Activated naive CD4-positive, alpha-beta T cell treated with anti-CD3 and anti-CD28 coated beads, Interleukin-2, amount 50 U/mL, for 72 hours (primary cell): ENCODE data around the gene CTPS1. TPM values are rescaled to one million over a fixed set of nuclear protein-coding genes. Genes with fewer than 3 reads are reported as not detected.
A peak's percentile ranks its signal among the peaks of the same experiment; 100 is the strongest.

ENCODE experiments used
- ATAC-seq, 2 donors: fragments of 150-1000 bp; cut with Tn5 transposase; 2 replicates each; pipeline ENCODE4 v1.10.0; 2021; ENCODE audit warnings: mild to moderate bottlenecking in 2 of 2, moderate library complexity in 2 of 2
- DNase-seq, 2 donors: peaks; one replicate each; pipeline ENCODE4 v3.0.0; 2021 to 2022; ENCODE audit warnings: low spot score in 2 of 2
- H3K27ac Mint-ChIP-seq, 2 donors: one replicate each; pipeline ENCODE4 v1.8.0; 2022; ENCODE audit warnings: mild to moderate bottlenecking in 2 of 2, mixed read lengths in 2 of 2
- H3K36me3 Mint-ChIP-seq, 2 donors: one replicate each; pipeline ENCODE4 v1.8.0; 2022; ENCODE audit warnings: mixed read lengths in 2 of 2
- H3K9me3 Mint-ChIP-seq, 2 donors: one replicate each; pipeline ENCODE4 v1.8.0; 2022; ENCODE audit warnings: mixed read lengths in 2 of 2
- total RNA-seq, 2 donors: library from RNA; stranded (reverse); gene quantifications; one replicate each; pipeline ENCODE4 v1.2.3, GENCODE V29; 2022

Gene CTPS1
- total RNA-seq, 2 donors from 2014 or later = 72.8 to 92.9 TPM

DNA sequence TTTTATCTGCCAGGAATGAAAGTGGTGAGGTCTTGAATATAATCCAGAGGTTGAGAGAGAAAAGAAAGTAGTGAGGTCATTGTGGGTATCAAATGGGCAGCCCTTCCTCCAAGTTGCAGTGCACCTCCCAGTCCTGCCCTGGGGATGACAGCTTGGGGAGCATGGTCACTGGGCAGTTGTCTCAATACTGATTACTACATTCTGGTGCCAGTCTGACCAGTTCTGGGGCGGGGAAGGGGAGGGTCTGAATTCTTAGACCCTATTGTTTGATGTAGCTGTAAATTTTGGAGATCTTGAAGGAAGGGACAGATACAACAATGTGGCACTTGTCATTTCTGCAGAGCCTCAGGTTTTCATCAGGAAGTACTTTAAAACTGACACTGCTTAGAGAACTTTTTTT, 30.8 kb downstream of the CTPS1 start:
- no peak overlapping the region for H3K27ac Mint-ChIP-seq
- DNase-seq (no peak), ATAC-seq (no peak)
- no peaks in the 10 kb centered on the region for H3K9me3 Mint-ChIP-seq
- peaks cover 34 to 35% of the 10 kb centered on the region in 2 donors for H3K36me3 Mint-ChIP-seq

GRCh38 chr1:41013024-41013423, 33.5 kb downstream of the CTPS1 start:
- DNase-seq (no peak), ATAC-seq (no peak)
- peaks cover 15 to 31% of the 10 kb centered on the region in 2 donors for H3K36me3 Mint-ChIP-seq
- no peak overlapping the region for H3K27ac Mint-ChIP-seq
- H3K9me3 Mint-ChIP-seq = no peaks in the 10 kb centered on the region

DNA sequence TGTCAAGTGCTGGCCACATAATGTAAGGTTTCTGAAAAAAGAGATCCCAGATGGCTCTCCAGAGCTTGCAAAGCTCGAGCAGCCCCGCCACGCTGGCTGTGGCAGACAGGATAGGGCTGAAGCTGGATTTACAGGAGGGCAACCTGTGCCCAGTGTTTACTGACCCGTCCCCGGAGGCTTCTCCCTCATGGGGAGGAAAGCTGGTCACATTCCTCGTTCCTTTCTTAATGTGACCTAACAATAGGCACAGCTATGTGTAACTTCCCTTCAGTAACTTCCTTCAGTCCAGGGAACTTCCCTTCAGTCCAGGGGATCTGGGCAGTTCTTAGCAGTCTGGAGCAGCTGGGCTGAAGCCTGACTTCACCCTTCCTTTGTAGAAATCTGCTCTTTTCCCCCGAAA, 34.3 kb downstream of the CTPS1 start:
- Mint-ChIP-seq H3K27ac (peak overlapping the region; percentile 68 to 71), H3K9me3 (no peaks in the 10 kb centered on the region), H3K36me3 (peaks cover 7 to 24% of the 10 kb centered on the region in 2 donors)
- ATAC-seq = no peak
- DNase-seq = no peak

DNA sequence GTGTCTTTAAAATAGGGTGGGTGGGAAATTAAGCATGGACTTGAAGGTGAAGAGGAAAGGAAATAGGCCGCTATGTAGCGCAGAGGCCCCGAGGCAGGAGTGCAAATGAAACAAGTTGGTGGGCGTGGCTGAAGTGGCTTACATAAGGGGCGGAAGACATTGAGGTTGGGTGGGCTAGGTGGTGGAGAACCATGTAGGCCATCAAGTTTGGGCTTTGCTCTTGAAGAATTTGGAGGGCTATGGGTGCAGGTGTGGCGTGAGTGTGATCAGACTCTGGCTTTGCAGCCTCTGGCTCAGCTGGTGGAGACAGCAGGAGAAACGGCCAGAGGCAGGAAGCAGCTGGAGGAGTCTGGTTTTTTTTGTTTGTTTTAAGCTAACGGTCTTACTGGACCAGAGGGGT, 35.4 kb downstream of the CTPS1 start:
- H3K36me3 Mint-ChIP-seq = peaks cover 6 to 24% of the 10 kb centered on the region in 2 donors
- no peaks in the 10 kb centered on the region for H3K9me3 Mint-ChIP-seq
- ATAC-seq = no peak
- H3K27ac Mint-ChIP-seq = peak overlapping the region; percentile 68 to 71
- no peak for DNase-seq

DNA sequence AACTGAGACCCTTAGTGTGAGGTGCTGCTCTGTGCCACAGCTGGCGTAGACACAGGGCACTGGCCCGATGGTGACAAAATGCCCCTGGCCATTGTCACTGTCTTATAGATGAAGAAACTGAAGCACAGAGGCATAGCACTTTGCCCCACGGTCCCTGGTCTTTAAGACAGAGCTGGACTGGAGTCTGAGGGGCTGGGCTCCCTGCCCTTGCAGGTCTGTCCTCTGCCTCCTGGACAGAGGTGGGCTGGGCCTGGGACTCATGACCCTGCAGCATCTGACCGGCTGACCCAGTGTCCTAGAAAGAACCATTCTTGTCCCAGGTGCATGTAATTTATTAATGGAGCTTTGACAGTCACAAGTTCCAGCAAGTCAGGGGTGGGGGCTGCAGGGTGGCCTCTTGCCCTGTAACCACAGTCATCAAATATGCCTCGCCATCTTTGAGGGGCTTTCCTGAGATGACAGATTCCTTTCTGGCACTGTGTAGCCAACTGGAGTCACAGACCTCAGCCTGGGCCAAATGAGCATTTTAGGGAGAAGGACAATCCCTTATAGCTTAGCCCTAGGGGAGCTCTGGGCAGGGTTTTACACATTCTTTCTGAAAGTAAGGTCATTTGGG, 35.9 kb downstream of the CTPS1 start:
- Mint-ChIP-seq H3K9me3 (no peaks in the 10 kb centered on the region), H3K36me3 (peaks cover 1 to 19% of the 10 kb centered on the region in 2 donors), H3K27ac (peak overlapping the region in 1 of 2 donors; percentile 71)
- ATAC-seq (no peak), DNase-seq (no peak)

- DNase-seq (no peak), ATAC-seq (no peak)
- peaks cover 0 to 17% of the 10 kb centered on the region in 2 donors for H3K36me3 Mint-ChIP-seq
- H3K27ac Mint-ChIP-seq = no peak overlapping the region
- no peaks in the 10 kb centered on the region for H3K9me3 Mint-ChIP-seq
These were observed 36.5 kb downstream of the CTPS1 start for GRCh38 chr1:41015897-41016470.

DNA sequence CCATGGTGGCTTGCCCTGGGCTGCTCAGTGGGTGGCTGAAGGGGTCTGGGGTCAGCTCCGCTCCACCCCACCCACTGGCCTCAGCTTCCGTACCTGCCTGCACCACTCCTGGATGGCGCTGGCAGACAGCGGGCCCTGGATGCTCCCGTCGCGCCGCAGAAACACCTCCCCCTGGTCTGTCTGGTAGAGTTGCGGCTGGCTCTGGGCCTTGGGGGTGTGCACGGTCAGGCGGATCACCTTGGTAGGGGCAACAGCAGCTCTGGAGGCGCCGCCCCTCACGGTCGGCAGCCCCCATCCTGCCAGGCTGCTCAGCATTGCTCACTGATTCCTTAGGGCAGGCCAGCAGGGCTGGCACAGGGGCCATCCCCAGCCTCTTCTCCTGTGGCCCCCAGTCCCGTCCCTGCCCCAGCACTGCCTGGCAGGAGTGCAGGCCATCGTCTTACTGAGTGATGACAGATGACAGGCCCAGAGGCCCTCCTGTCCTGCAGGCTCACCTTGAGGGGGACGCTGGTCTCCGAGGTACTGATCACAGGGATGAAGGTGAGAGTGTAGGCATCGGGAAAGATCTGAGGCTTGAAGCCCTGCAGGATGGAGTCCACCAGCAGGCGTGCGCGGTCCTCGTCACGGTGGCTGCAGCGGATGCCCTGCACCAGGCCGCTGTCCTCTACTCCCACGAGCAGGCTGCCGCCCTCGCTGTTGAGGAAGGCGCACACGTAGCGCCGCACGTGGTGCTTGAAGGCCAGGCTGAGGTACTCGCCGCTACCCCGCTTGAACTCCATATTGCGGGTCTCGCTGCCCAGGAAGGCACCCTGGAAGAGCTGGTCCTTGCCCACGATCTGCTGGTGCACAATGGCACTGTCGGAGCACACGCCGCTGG, 37.9 kb downstream of the CTPS1 start:
- DNase-seq (no peak), ATAC-seq (no peak)
- Mint-ChIP-seq H3K27ac (no peak overlapping the region), H3K9me3 (no peaks in the 10 kb centered on the region), H3K36me3 (peaks cover 0 to 10% of the 10 kb centered on the region in 2 donors)

- DNase-seq (no peak), ATAC-seq (no peak)
- Mint-ChIP-seq H3K9me3 (no peaks in the 10 kb centered on the region), H3K36me3 (peaks cover 0 to 8% of the 10 kb centered on the region in 2 donors), H3K27ac (no peak overlapping the region)
These were observed 38.5 kb downstream of the CTPS1 start for GRCh38 chr1:41018018-41018410.

GRCh38 chr1:41019353-41019745, 39.9 kb downstream of the CTPS1 start:
- Mint-ChIP-seq H3K9me3 (no peaks in the 10 kb centered on the region), H3K36me3 (peaks cover 0 to 8% of the 10 kb centered on the region in 2 donors), H3K27ac (peak overlapping the region in 1 of 2 donors; percentile 92)
- no peak for DNase-seq
- ATAC-seq = no peak

DNA sequence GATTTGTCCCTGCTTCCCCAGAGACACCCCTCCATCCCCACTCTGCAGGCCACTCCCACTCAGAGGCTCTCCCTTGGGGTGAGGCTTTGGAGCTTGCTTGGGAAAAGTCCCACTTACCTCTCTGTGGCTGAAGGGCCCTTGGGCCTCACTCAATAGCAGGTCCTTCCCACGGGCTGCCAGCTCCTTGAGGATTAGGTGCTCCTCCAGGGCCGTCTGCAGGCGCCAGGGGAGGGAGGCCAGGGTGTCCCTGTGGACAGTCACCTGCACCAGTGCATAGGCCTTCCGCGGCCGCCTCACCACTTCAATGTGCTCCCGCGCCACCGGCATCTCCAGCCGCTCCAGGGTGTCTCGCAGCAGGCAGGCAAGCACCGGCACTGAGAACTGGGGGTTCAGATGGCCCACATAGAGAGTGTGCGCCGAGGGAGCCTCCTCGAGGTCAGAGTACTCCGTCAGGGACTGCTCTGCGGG, 40.6 kb downstream of the CTPS1 start:
- Mint-ChIP-seq H3K9me3 (no peaks in the 10 kb centered on the region), H3K36me3 (peaks cover 0 to 8% of the 10 kb centered on the region in 2 donors), H3K27ac (peak overlapping the region; percentile 77 to 94)
- no peak for ATAC-seq
- no peak for DNase-seq

GRCh38 chr1:41020654-41021053, 41.2 kb downstream of the CTPS1 start:
- DNase-seq (no peak), ATAC-seq (no peak)
- Mint-ChIP-seq H3K36me3 (peaks cover 0 to 8% of the 10 kb centered on the region in 2 donors), H3K9me3 (no peaks in the 10 kb centered on the region), H3K27ac (peak overlapping the region; percentile 77 to 94)

GRCh38 chr1:41021526-41022308, 42.2 kb downstream of the CTPS1 start, which contains the start of gene SLFNL1:
SLFNL1 (minus strand) TSS chr1:41021725; CDS start chr1:41020660, 1,065 bp downstream.
- H3K36me3 Mint-ChIP-seq = peaks cover 0 to 4% of the 10 kb centered on the region in 2 donors
- DNase-seq (no peak), ATAC-seq (no peak)
- no peaks in the 10 kb centered on the region for H3K9me3 Mint-ChIP-seq
- peak within 1 kb of the TSS; percentile 77 to 94 for H3K27ac Mint-ChIP-seq

GRCh38 chr1:41022424-41022823, 42.9 kb downstream of the CTPS1 start:
- Mint-ChIP-seq H3K36me3 (peaks cover 0 to 4% of the 10 kb centered on the region in 2 donors), H3K9me3 (no peaks in the 10 kb centered on the region), H3K27ac (peak overlapping the region in 1 of 2 donors; percentile 36)
- ATAC-seq (no peak), DNase-seq (no peak)

DNA sequence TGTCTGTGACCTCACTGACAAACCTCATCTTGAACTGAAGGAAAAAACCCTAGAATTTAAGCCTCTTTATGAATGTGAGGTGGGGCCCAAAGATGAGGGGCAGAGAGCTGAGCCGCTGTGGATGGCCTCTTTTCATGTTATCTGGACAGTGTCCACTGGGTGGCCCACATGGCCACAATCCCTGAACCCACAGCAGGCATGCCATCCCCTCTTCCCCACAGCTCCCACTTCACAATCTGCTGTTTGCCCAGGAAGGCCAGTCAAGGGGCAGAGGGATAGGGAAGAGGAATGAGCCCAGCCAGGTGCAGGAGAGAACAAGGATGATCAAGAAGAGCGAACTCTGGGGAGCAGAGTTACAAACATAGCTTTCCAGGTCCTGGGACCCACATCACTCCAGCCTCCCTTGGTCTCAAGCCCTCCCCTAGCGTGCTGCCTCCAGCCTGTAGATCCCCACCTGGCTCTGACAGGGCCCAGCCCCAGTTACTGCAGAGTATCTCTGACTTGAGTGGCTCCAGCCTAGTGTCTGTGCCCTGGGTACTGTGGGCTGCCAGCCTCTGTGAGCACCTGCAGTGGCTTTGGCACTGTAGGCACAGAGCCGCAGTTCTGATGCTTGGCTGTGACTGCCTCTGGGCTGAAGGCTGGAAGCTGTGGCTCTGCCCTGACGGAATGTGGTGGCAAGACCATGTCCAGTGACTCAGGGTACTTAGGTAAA, 43.9 kb downstream of the CTPS1 start:
- DNase-seq (no peak), ATAC-seq (peak in 1 of 2 donors; percentile 15)
- Mint-ChIP-seq H3K36me3 (no peaks in the 10 kb centered on the region), H3K9me3 (no peaks in the 10 kb centered on the region), H3K27ac (peak overlapping the region in 1 of 2 donors; percentile 22)

- ATAC-seq = no peak
- no peaks in the 10 kb centered on the region for H3K36me3 Mint-ChIP-seq
- no peaks in the 10 kb centered on the region for H3K9me3 Mint-ChIP-seq
- H3K27ac Mint-ChIP-seq = no peak overlapping the region
- no peak for DNase-seq
These were observed 45.5 kb downstream of the CTPS1 start for GRCh38 chr1:41024953-41025352.
